ENCODE measurements around the gene CNOT4.

GRCh38 chr7:135501402-135501801 lies 8.5 kb downstream of the CNOT4 start:
- TF ChIP-seq, protein P1, sequence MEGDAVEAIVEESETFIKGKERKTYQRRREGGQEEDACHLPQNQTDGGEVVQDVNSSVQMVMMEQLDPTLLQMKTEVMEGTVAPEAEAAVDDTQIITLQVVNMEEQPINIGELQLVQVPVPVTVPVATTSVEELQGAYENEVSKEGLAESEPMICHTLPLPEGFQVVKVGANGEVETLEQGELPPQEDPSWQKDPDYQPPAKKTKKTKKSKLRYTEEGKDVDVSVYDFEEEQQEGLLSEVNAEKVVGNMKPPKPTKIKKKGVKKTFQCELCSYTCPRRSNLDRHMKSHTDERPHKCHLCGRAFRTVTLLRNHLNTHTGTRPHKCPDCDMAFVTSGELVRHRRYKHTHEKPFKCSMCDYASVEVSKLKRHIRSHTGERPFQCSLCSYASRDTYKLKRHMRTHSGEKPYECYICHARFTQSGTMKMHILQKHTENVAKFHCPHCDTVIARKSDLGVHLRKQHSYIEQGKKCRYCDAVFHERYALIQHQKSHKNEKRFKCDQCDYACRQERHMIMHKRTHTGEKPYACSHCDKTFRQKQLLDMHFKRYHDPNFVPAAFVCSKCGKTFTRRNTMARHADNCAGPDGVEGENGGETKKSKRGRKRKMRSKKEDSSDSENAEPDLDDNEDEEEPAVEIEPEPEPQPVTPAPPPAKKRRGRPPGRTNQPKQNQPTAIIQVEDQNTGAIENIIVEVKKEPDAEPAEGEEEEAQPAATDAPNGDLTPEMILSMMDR (IDR thresholded peaks at IDR 0.05; ENCODE audit: insufficient read depth, low read length) = no peak
- TF ChIP-seq REST (IDR thresholded peaks at IDR 0.05; ENCODE audit: insufficient replicate concordance, low read depth) = no peak
- TF ChIP-seq POLR2AphosphoS5 (IDR thresholded peaks at IDR 0.05; ENCODE audit: low read depth) = no peak
- no peak for TF ChIP-seq SPI1 (IDR thresholded peaks at IDR 0.05; ENCODE audit: borderline replicate concordance, low read depth)
